HEK293 (cell line): Measurements from ENCODE around the gene ADAMTS12.

Experiments
- CTCF ChIA-PET: fragments of 350-600 bp; formaldehyde crosslinking; extraction: SDS; loops from one replicate; lab custom pipeline; 2021; ENCODE audit warnings: antibody characterized with exemption; lab: Yijun Ruan, JAX
- POLR2A ChIA-PET: fragments of 300-600 bp; formaldehyde crosslinking; extraction: SDS; loops from one replicate; lab custom pipeline; 2020; ENCODE audit warnings: antibody characterized with exemption, inconsistent platforms; lab: Yijun Ruan, JAX
- H3K27ac ChIP-seq: fragments of 200-500 bp; sonication (Bioruptor generic); 2 replicates; pipeline ENCODE4 v1.5.1; 2014; ENCODE audit warnings: low read depth, low read length, control low read depth, inconsistent platforms; ENCODE audit errors: extremely low read depth
- H3K36me3 ChIP-seq, 2 experiments: fragments of 200-500 bp in 1 of 2; sonication (Bioruptor generic) in 1 of 2; 1 replicate in 1 of 2; 2 replicates in 1 of 2; pipeline ENCODE4 v1.5.1; 2014 to 2017; ENCODE audit warnings: inconsistent platforms in 2 of 2, low read length in 2 of 2; ENCODE audit not compliant: control insufficient read depth in 2 of 2, insufficient read depth in 1 of 2
- H3K4me1 ChIP-seq: fragments of 200-500 bp; sonication (Bioruptor generic); 2 replicates; pipeline ENCODE4 v1.5.1; 2014; ENCODE audit warnings: mild to moderate bottlenecking, low read length, inconsistent platforms; ENCODE audit not compliant: control insufficient read depth, insufficient read depth
- H3K4me3 ChIP-seq: 2 replicates; pipeline ENCODE4 v1.5.1; 2011; ENCODE audit warnings: low read depth, mild to moderate bottlenecking, control low read depth, low read length, moderate library complexity
- H3K9me3 ChIP-seq: fragments of 200-500 bp; sonication (Bioruptor generic); 2 replicates; pipeline ENCODE4 v1.5.1; 2014; ENCODE audit warnings: low read depth, low read length, inconsistent platforms; ENCODE audit not compliant: control insufficient read depth, insufficient read depth
- BCL11A ChIP-seq: fragments of 450-650 bp; formaldehyde crosslinking; IDR thresholded peaks from 2 replicates; pipeline ENCODE4 v1.5.1; 2016; ENCODE audit warnings: low read depth, missing biosample characterization, missing genetic modification characterization
- ELK4 ChIP-seq: IDR thresholded peaks from 2 replicates; pipeline ENCODE4 v1.6.1; 2011; ENCODE audit warnings: mild to moderate bottlenecking, low read depth, low read length, borderline replicate concordance
- FEZF1 ChIP-seq: fragments of 450-650 bp; formaldehyde crosslinking; IDR thresholded peaks from 2 replicates; pipeline ENCODE4 v1.5.1; 2016; ENCODE audit warnings: missing biosample characterization, missing genetic modification characterization
- GLI4 ChIP-seq: fragments of 450-650 bp; formaldehyde crosslinking; IDR thresholded peaks from 2 replicates; pipeline ENCODE4 v1.5.1; 2016; ENCODE audit warnings: missing biosample characterization, missing genetic modification characterization
- KLF7 ChIP-seq: fragments of 450-650 bp; formaldehyde crosslinking; IDR thresholded peaks from 2 replicates; pipeline ENCODE4 v1.5.1; 2016; ENCODE audit warnings: missing biosample characterization, missing genetic modification characterization, borderline replicate concordance
- OSR2 ChIP-seq: fragments of 450-650 bp; formaldehyde crosslinking; IDR thresholded peaks from 2 replicates; pipeline ENCODE4 v1.5.1; 2016; ENCODE audit warnings: missing biosample characterization, missing genetic modification characterization
- PRDM1 ChIP-seq: fragments of 450-650 bp; formaldehyde crosslinking; IDR thresholded peaks from 2 replicates; pipeline ENCODE4; 2016; ENCODE audit warnings: missing biosample characterization, missing genetic modification characterization
- SP3 ChIP-seq: fragments of 450-650 bp; formaldehyde crosslinking; IDR thresholded peaks from 2 replicates; pipeline ENCODE4 v1.5.1; 2016; ENCODE audit warnings: missing biosample characterization, missing genetic modification characterization
- YY1 ChIP-seq: fragments of 450-650 bp; formaldehyde crosslinking; IDR thresholded peaks from 2 replicates; pipeline ENCODE4 v1.5.1; 2018; ENCODE audit warnings: missing biosample characterization, missing genetic modification characterization
- ZBTB48 ChIP-seq: fragments of 450-650 bp; formaldehyde crosslinking; IDR thresholded peaks from 2 replicates; pipeline ENCODE4 v1.5.1; 2016; ENCODE audit warnings: missing biosample characterization, missing genetic modification characterization
- ZBTB8A ChIP-seq: fragments of 450-650 bp; formaldehyde crosslinking; IDR thresholded peaks from 2 replicates; pipeline ENCODE4 v1.5.1; 2016; ENCODE audit warnings: missing biosample characterization, missing genetic modification characterization
- ZFP69B ChIP-seq: fragments of 450-650 bp; formaldehyde crosslinking; IDR thresholded peaks from 2 replicates; pipeline ENCODE4 v1.5.1; 2016; ENCODE audit warnings: missing biosample characterization, missing genetic modification characterization
- ZNF114 ChIP-seq: fragments of 450-650 bp; formaldehyde crosslinking; IDR thresholded peaks from 2 replicates; pipeline ENCODE4 v1.5.0; 2017; ENCODE audit warnings: missing biosample characterization, missing genetic modification characterization
- ZNF140 ChIP-seq: fragments of 450-650 bp; formaldehyde crosslinking; IDR thresholded peaks from 2 replicates; pipeline ENCODE4 v1.5.1; 2016; ENCODE audit warnings: missing biosample characterization, missing genetic modification characterization
- ZNF16 ChIP-seq: fragments of 450-650 bp; formaldehyde crosslinking; IDR thresholded peaks from 2 replicates; pipeline ENCODE4 v1.5.1; 2016; ENCODE audit warnings: low read depth, missing biosample characterization, missing genetic modification characterization
- ZNF23 ChIP-seq: fragments of 450-650 bp; formaldehyde crosslinking; IDR thresholded peaks from 2 replicates; pipeline ENCODE4 v1.5.1; 2016; ENCODE audit warnings: missing biosample characterization, missing genetic modification characterization, borderline replicate concordance
- ZNF354C ChIP-seq: fragments of 450-650 bp; formaldehyde crosslinking; IDR thresholded peaks from 2 replicates; pipeline ENCODE4 v1.5.1; 2016; ENCODE audit warnings: missing biosample characterization, missing genetic modification characterization, low read depth, borderline replicate concordance
- ZNF404 ChIP-seq: fragments of 450-650 bp; formaldehyde crosslinking; IDR thresholded peaks from 2 replicates; pipeline ENCODE4 v1.5.1; 2017; ENCODE audit warnings: missing biosample characterization, missing genetic modification characterization
- ZNF426 ChIP-seq: fragments of 450-650 bp; formaldehyde crosslinking; IDR thresholded peaks from 2 replicates; pipeline ENCODE4 v1.5.1; 2017; ENCODE audit warnings: missing biosample characterization, missing genetic modification characterization, mild to moderate bottlenecking, inconsistent platforms, moderate library complexity
- ZNF488 ChIP-seq: fragments of 450-650 bp; formaldehyde crosslinking; IDR thresholded peaks from 2 replicates; pipeline ENCODE4 v1.5.1; 2016; ENCODE audit warnings: missing biosample characterization, missing genetic modification characterization
- ZNF513 ChIP-seq: fragments of 450-650 bp; IDR thresholded peaks from 2 replicates; pipeline ENCODE4 v1.5.1; 2018; ENCODE audit warnings: missing biosample characterization, missing genetic modification characterization
- ZNF548 ChIP-seq: fragments of 450-650 bp; formaldehyde crosslinking; IDR thresholded peaks from 2 replicates; pipeline ENCODE4 v1.5.1; 2016; ENCODE audit warnings: missing biosample characterization, missing genetic modification characterization
- ZNF585B ChIP-seq: fragments of 450-650 bp; formaldehyde crosslinking; IDR thresholded peaks from 2 replicates; pipeline ENCODE4 v1.5.1; 2016; ENCODE audit warnings: missing biosample characterization, missing genetic modification characterization
- ZNF621 ChIP-seq: fragments of 450-650 bp; formaldehyde crosslinking; IDR thresholded peaks from 2 replicates; pipeline ENCODE4 v1.5.1; 2017; ENCODE audit warnings: missing biosample characterization, missing genetic modification characterization
- ZNF670 ChIP-seq: fragments of 450-650 bp; formaldehyde crosslinking; IDR thresholded peaks from 2 replicates; pipeline ENCODE4 v1.5.1; 2016; ENCODE audit warnings: missing biosample characterization, missing genetic modification characterization, low read depth
- ZNF701 ChIP-seq: fragments of 450-650 bp; formaldehyde crosslinking; IDR thresholded peaks from 2 replicates; pipeline ENCODE4 v1.5.1; 2016; ENCODE audit warnings: missing biosample characterization, missing genetic modification characterization
- ZSCAN18 ChIP-seq: fragments of 450-650 bp; formaldehyde crosslinking; IDR thresholded peaks from 2 replicates; pipeline ENCODE4 v1.5.1; 2016; ENCODE audit warnings: missing biosample characterization, missing genetic modification characterization
- TF ChIP-seq, protein P1 (sequence below): fragments of 450-650 bp; formaldehyde crosslinking; IDR thresholded peaks from 2 replicates; pipeline ENCODE4 v1.5.1; 2016; ENCODE audit warnings: missing biosample characterization, missing genetic modification characterization
- TF ChIP-seq, protein P2 (sequence below): fragments of 450-650 bp; formaldehyde crosslinking; IDR thresholded peaks from 2 replicates; pipeline ENCODE4 v1.5.1; 2016; ENCODE audit warnings: missing biosample characterization, missing genetic modification characterization

Gene ADAMTS12

GRCh38 chr5:33637011-33637410, 254.8 kb downstream of the ADAMTS12 start:
- H3K9me3 ChIP-seq = no peaks in the 10 kb centered on the region
- TF ChIP-seq ZNF513 (tag by site-specific recombination) (no peak), OSR2 (no peak), GLI4 (tag by site-specific recombination) (no peak), ZSCAN18 (no peak), KLF7 (tag by site-specific recombination) (no peak), ZNF16 (tag by site-specific recombination) (no peak), ZNF621 (tag by site-specific recombination) (no peak), ZNF548 (tag by site-specific recombination) (no peak), BCL11A (tag by site-specific recombination) (no peak), SP3 (tag by site-specific recombination) (no peak), ZNF585B (tag by site-specific recombination) (no peak), ZNF426 (no peak), FEZF1 (tag by site-specific recombination) (no peak), ZBTB8A (no peak), ZNF701 (tag by site-specific recombination) (no peak)
- H3K36me3 ChIP-seq = no peaks in the 10 kb centered on the region
- no peak overlapping the region for H3K4me3 ChIP-seq
- no peak overlapping the region for H3K27ac ChIP-seq
- H3K4me1 ChIP-seq = no peaks in the 10 kb centered on the region
- CTCF ChIA-PET = interaction anchor here (1.4 kb wide), 1 partner anchor 48 kb away, joined by 3 read pairs; no protein-coding TSS in a partner anchor
- POLR2A ChIA-PET = no interaction called here

DNA sequence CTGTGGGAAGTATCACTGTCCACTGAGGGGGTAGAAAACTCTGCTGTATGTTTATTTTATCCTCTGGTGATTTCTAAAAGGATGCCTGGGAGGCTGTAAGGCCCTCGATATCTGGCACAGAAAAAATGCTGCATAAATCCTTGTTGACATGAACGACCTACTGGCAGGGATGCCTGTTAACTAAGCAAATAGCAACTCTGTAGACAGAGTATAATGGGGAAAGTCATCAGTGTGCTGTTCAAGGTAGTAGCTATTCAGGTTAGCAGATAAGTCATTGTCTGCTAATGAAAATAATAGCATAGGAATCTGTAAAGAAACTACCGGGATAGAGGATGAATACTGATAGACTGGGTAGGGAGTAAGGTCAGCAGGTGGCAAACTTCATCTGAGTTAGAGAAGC, 256.2 kb downstream of the ADAMTS12 start:
- Histone ChIP-seq H3K27ac (no peak overlapping the region), H3K36me3 (no peaks in the 10 kb centered on the region), H3K4me1 (no peaks in the 10 kb centered on the region), H3K9me3 (no peaks in the 10 kb centered on the region), H3K4me3 (no peak overlapping the region)
- ChIA-PET POLR2A (interaction anchor here (0.6 kb wide), 1 partner anchor 566 kb away, joined by 3 read pairs; no protein-coding TSS in a partner anchor), CTCF (interaction anchor here (0.6 to 0.7 kb wide), 2 partner anchors 87 to 814 kb away, joined by 3 read pairs; no protein-coding TSS in a partner anchor)
- no peak for TF ChIP-seq PRDM1 (tag by site-specific recombination)
- TF ChIP-seq, protein P1, sequence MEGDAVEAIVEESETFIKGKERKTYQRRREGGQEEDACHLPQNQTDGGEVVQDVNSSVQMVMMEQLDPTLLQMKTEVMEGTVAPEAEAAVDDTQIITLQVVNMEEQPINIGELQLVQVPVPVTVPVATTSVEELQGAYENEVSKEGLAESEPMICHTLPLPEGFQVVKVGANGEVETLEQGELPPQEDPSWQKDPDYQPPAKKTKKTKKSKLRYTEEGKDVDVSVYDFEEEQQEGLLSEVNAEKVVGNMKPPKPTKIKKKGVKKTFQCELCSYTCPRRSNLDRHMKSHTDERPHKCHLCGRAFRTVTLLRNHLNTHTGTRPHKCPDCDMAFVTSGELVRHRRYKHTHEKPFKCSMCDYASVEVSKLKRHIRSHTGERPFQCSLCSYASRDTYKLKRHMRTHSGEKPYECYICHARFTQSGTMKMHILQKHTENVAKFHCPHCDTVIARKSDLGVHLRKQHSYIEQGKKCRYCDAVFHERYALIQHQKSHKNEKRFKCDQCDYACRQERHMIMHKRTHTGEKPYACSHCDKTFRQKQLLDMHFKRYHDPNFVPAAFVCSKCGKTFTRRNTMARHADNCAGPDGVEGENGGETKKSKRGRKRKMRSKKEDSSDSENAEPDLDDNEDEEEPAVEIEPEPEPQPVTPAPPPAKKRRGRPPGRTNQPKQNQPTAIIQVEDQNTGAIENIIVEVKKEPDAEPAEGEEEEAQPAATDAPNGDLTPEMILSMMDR = no peak
- no peak for TF ChIP-seq YY1
- TF ChIP-seq ZNF354C (tag by site-specific recombination) = no peak
- TF ChIP-seq ZNF488 (tag by site-specific recombination) = no peak
- TF ChIP-seq ZNF404 (tag by site-specific recombination) = no peak
- no peak for TF ChIP-seq ZNF23
- no peak for TF ChIP-seq ZBTB48
- no peak for TF ChIP-seq ELK4
- TF ChIP-seq ZFP69B (tag by site-specific recombination) = no peak
- TF ChIP-seq ZNF140 (tag by site-specific recombination) = no peak
- no peak for TF ChIP-seq ZNF670 (tag by site-specific recombination)
- TF ChIP-seq ZNF114 (tag by site-specific recombination) = no peak
- TF ChIP-seq, protein P2, sequence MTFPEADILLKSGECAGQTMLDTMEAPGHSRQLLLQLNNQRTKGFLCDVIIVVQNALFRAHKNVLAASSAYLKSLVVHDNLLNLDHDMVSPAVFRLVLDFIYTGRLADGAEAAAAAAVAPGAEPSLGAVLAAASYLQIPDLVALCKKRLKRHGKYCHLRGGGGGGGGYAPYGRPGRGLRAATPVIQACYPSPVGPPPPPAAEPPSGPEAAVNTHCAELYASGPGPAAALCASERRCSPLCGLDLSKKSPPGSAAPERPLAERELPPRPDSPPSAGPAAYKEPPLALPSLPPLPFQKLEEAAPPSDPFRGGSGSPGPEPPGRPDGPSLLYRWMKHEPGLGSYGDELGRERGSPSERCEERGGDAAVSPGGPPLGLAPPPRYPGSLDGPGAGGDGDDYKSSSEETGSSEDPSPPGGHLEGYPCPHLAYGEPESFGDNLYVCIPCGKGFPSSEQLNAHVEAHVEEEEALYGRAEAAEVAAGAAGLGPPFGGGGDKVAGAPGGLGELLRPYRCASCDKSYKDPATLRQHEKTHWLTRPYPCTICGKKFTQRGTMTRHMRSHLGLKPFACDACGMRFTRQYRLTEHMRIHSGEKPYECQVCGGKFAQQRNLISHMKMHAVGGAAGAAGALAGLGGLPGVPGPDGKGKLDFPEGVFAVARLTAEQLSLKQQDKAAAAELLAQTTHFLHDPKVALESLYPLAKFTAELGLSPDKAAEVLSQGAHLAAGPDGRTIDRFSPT = no peak
